T-helper 2 cell treated with Interferon-gamma antibody and Interleukin-4, amounts not matched to agents 5 μg/mL and 100 μg/mL, for 36 hours (primary cell): ENCODE results near the gene NBEAL1.
"Not testable (repeated sequence)": the region's sequence is repeated elsewhere in the genome, so short reads cannot be mapped to it uniquely, and the experiment has no call there.

ENCODE experiments used
- DNase-seq: peaks from one replicate; pipeline ENCODE4 v3.0.0; 2021; ENCODE audit warnings: low spot score
- H3K27ac Mint-ChIP-seq: one replicate; pipeline ENCODE4 v1.8.0; 2021; ENCODE audit warnings: mild to moderate bottlenecking, mixed read lengths
- H3K27me3 Mint-ChIP-seq: one replicate; pipeline ENCODE4 v1.8.0; 2021; ENCODE audit warnings: low read depth, mixed read lengths
- H3K36me3 Mint-ChIP-seq: one replicate; pipeline ENCODE4 v1.8.0; 2021; ENCODE audit warnings: low read depth, mixed read lengths
- H3K4me1 Mint-ChIP-seq: one replicate; pipeline ENCODE4 v1.8.0; 2021; ENCODE audit warnings: low read depth, mixed read lengths
- H3K4me3 Mint-ChIP-seq: one replicate; pipeline ENCODE4 v1.8.0; 2022; ENCODE audit warnings: mild to moderate bottlenecking, moderate library complexity, mixed read lengths
- H3K9me3 Mint-ChIP-seq: one replicate; pipeline ENCODE4 v1.8.0; 2021; ENCODE audit warnings: mixed read lengths

Gene NBEAL1

GRCh38 chr2:203014456-203015199, at the start of gene NBEAL1:
TSS of gene NBEAL1 (plus strand) at chr2:203014875. CDS start at chr2:203016385, 1,510 bp downstream.
- Mint-ChIP-seq H3K9me3 (no peaks in the 10 kb centered on the region), H3K36me3 (peaks cover 5% of the 10 kb centered on the region), H3K4me3 (peak within 1 kb of the TSS; percentile 96), H3K27me3 (peaks cover 11% of the 10 kb centered on the region), H3K4me1 (peaks cover 35% of the 10 kb centered on the region), H3K27ac (peak within 1 kb of the TSS; percentile 92)
- peak; percentile 99 for DNase-seq

GRCh38 chr2:202965810-202966460, 48.7 kb upstream of the NBEAL1 start:
- no peaks in the 10 kb centered on the region for H3K9me3 Mint-ChIP-seq
- H3K4me1 Mint-ChIP-seq = peaks cover 9% of the 10 kb centered on the region
- H3K27me3 Mint-ChIP-seq = no peaks in the 10 kb centered on the region
- DNase-seq = peak; percentile 32
- no peak overlapping the region for H3K27ac Mint-ChIP-seq
- H3K4me3 Mint-ChIP-seq = no peak overlapping the region
- peaks cover 3% of the 10 kb centered on the region for H3K36me3 Mint-ChIP-seq

DNA sequence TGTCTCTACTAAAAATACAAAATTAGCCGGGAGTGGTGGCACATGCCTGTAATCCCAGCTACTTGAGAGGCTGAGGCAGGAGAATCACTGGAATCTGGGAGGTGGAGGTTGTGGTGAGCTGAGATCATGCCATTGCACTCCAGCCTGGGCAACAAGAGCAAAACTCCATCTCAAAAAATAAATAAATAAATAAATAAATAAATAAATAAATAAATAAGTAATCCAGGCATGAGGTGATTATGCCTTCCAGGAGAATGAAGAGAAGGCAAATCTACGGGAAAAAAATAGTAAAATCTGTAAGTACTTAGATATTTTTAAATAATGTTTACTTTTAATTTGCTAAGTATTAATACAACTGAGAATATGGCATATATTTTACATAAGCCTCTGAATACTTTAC, 45.3 kb upstream of the NBEAL1 start:
- not testable (repeated sequence) for H3K27me3 Mint-ChIP-seq, DNase-seq, H3K4me3 Mint-ChIP-seq, H3K4me1 Mint-ChIP-seq, H3K27ac Mint-ChIP-seq, H3K9me3 Mint-ChIP-seq, H3K36me3 Mint-ChIP-seq

DNA sequence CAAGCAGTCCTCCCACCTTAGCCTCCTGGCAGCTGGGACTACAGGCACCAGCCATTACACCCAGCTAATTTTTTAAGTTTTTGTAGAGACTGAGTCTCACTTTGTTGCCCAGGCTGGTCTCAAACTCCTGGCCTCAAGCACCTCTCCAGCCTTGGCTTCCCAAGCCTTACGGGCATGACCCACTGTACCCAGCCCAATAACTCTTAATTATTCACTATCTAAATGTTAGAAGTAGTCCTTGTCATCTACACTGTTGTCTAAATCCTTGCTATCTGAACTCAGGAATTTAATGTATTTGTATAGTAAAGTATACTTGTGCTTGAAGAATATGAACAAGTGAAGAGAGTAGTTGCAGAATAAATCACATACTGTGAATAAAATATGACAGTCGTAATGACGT, 37.9 kb upstream of the NBEAL1 start:
- Mint-ChIP-seq H3K27ac (no peak overlapping the region), H3K9me3 (no peaks in the 10 kb centered on the region), H3K27me3 (no peaks in the 10 kb centered on the region), H3K4me3 (no peak overlapping the region), H3K36me3 (peaks cover 3% of the 10 kb centered on the region), H3K4me1 (no peaks in the 10 kb centered on the region)
- DNase-seq = no peak

GRCh38 chr2:202982779-202983491, 31.7 kb upstream of the NBEAL1 start:
- Mint-ChIP-seq H3K4me3 (no peak overlapping the region), H3K27me3 (no peaks in the 10 kb centered on the region), H3K9me3 (no peaks in the 10 kb centered on the region), H3K36me3 (peaks cover 6% of the 10 kb centered on the region), H3K27ac (no peak overlapping the region), H3K4me1 (no peaks in the 10 kb centered on the region)
- DNase-seq = no peak

GRCh38 chr2:202989749-202990148, 24.9 kb upstream of the NBEAL1 start:
- H3K4me3 Mint-ChIP-seq = no peak overlapping the region
- peaks cover 6% of the 10 kb centered on the region for H3K4me1 Mint-ChIP-seq
- no peak overlapping the region for H3K27ac Mint-ChIP-seq
- no peaks in the 10 kb centered on the region for H3K27me3 Mint-ChIP-seq
- no peak for DNase-seq
- no peaks in the 10 kb centered on the region for H3K36me3 Mint-ChIP-seq
- H3K9me3 Mint-ChIP-seq = no peaks in the 10 kb centered on the region

GRCh38 chr2:202990501-202990900, 24.2 kb upstream of the NBEAL1 start:
- Mint-ChIP-seq H3K36me3 (no peaks in the 10 kb centered on the region), H3K27me3 (peaks cover 4% of the 10 kb centered on the region), H3K9me3 (no peaks in the 10 kb centered on the region), H3K4me3 (no peak overlapping the region), H3K27ac (no peak overlapping the region), H3K4me1 (peaks cover 6% of the 10 kb centered on the region)
- no peak for DNase-seq

DNA sequence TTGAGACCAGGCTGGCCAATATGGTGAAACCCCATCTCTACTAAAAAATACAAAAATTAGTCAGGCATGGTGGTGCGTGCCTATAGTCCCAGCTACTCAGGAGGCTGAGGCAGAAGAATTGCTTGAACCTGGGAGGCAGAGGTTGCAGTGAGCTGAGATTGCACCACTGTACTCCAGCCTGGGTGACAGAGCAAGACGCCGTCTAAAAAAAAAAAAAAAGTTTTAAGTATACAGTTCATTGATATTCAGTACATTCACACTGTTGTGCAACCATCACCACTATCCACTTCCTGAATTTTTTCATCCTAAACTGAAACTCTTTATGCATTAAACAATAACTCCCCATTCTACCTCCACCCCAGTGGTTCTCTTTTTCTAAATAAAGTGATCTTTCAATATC, 17.6 kb upstream of the NBEAL1 start:
- not testable (repeated sequence) for DNase-seq, H3K36me3 Mint-ChIP-seq, H3K4me3 Mint-ChIP-seq, H3K9me3 Mint-ChIP-seq, H3K27ac Mint-ChIP-seq, H3K4me1 Mint-ChIP-seq, H3K27me3 Mint-ChIP-seq

DNA sequence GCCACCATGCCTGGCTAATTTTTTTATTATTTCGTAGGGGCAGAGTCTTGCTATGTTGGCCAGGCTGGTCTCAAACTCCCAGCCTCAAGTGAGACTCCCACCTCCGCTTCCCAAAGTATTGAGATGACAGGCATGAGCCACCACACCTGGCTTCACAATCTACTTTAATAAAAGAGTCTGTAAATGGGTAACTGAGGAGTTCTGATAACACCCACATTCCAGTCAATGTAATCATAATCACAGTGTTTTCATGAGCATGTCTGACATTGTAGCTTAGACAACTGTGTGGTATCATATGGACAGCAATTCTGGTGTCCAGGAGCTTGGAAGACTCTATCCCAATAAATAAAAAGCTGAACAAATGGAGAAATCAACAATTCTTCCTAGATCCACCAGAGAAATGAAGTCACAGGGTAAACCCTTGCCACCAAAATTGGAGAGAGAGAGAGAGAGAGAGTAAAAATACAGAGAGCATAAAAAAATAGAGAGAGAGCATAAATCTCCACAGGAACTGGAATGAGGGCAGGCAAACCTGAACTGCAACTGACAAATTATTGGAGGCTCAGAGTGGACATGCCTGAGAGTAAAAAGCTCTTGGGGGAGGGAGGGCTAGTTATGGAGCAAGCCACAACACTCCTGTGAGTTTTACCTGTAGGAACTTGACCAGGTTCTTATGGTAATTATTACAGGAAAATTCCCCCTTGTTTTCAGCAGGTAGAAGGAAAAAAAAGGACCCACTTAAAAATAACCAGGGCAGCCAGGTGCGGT, 12.4 kb upstream of the NBEAL1 start:
- H3K4me1 Mint-ChIP-seq = no peaks in the 10 kb centered on the region
- no peaks in the 10 kb centered on the region for H3K9me3 Mint-ChIP-seq
- H3K27ac Mint-ChIP-seq = no peak overlapping the region
- no peaks in the 10 kb centered on the region for H3K36me3 Mint-ChIP-seq
- H3K27me3 Mint-ChIP-seq = peaks cover 10% of the 10 kb centered on the region
- H3K4me3 Mint-ChIP-seq = no peak overlapping the region
- no peak for DNase-seq

- peaks cover 10% of the 10 kb centered on the region for H3K27me3 Mint-ChIP-seq
- no peaks in the 10 kb centered on the region for H3K36me3 Mint-ChIP-seq
- no peak overlapping the region for H3K4me3 Mint-ChIP-seq
- H3K27ac Mint-ChIP-seq = no peak overlapping the region
- H3K4me1 Mint-ChIP-seq = no peaks in the 10 kb centered on the region
- no peaks in the 10 kb centered on the region for H3K9me3 Mint-ChIP-seq
- DNase-seq = no peak
These were observed 11.0 kb upstream of the NBEAL1 start for GRCh38 chr2:203003716-203004115.

DNA sequence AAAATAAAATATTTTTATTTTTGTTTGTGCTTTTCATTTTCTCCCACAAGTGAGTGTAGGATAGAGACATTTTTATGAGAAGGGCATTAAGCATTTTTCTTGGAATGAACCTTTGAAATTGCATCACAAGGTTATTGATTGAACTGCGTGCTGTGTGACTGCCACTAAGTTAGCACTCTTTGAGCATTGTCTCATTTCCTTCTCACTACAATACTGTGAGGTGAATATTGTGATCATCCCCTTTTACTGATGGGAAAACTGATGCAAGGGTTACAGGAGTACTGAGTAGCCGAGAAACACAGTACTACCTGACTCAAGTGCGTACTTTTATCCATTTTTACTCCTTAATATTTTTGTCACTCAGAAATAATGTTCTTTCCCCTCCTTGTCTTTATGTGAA, 2.0 kb downstream of the NBEAL1 start:
- no peak for DNase-seq
- Mint-ChIP-seq H3K4me1 (peaks cover 35% of the 10 kb centered on the region), H3K4me3 (peak overlapping the region; percentile 41), H3K36me3 (peaks cover 5% of the 10 kb centered on the region), H3K27me3 (no peaks in the 10 kb centered on the region), H3K27ac (no peak overlapping the region), H3K9me3 (no peaks in the 10 kb centered on the region)

DNA sequence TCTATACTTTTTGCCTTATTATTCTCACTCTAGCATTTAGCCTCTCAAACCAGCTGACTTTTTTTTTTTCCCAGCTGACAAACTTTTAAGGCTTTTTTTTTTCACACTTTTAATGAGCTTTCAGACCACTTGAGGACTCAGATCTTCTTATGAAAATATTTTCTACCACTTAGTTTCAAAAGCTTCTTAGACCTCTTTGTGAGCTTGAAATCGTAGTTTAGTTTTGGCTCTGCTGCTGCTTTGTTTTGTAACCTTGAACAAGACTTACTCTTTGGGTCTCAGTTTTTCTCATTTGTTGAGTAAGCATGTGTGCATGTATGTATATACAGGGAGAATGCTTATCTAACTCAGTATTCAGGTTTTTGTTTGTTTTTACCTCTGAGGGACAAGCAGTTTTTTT, 3.5 kb downstream of the NBEAL1 start:
- Mint-ChIP-seq H3K27ac (peak overlapping the region; percentile 7), H3K4me3 (peak overlapping the region; percentile 50), H3K27me3 (no peaks in the 10 kb centered on the region), H3K4me1 (peaks cover 35% of the 10 kb centered on the region), H3K9me3 (no peaks in the 10 kb centered on the region), H3K36me3 (peaks cover 5% of the 10 kb centered on the region)
- DNase-seq = no peak

DNA sequence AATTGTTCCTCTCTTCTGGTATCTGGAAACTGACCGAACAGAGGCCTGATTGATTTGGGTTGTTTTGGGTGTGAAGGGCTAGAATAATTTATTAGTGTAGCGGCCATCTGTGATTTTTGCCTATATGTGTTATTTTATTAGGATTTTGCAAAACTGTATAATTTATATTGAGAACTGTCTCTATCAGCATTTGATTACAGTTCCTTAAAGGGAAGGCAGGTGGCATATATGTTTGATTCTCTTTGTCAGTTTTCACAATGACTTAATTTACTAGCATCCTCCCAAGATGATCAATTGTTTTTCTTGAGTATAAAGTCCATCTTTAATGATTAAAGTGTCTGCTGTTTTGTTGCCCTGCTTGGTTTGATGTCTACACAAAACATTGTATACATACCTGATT, 4.5 kb downstream of the NBEAL1 start:
- no peaks in the 10 kb centered on the region for H3K9me3 Mint-ChIP-seq
- DNase-seq = no peak

DNA sequence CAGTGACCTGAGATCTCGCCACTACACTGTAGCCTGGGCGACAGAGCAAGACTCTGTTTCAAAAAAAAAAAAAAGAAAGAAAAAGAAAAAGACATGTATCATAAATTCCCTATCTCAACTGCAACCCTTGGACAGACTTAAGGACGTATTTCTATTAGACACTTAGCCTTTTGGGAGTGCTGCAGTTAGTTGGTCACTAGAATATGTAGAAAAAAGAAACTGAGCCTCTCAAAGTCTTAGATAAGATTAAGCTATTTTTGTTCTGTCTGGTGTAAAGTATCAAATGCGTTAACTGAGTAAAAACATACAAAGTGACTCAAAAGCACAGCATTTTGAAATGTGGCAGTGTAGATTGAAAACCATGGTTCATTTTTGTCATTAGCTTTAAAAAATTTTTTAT, 7.3 kb downstream of the NBEAL1 start:
- Mint-ChIP-seq H3K4me3 (no peak overlapping the region), H3K36me3 (peaks cover 3% of the 10 kb centered on the region), H3K27me3 (no peaks in the 10 kb centered on the region), H3K4me1 (peaks cover 19% of the 10 kb centered on the region), H3K27ac (no peak overlapping the region), H3K9me3 (no peaks in the 10 kb centered on the region)
- DNase-seq = no peak

More for the DNA sequence above, 4.5 kb downstream of the NBEAL1 start:
- Mint-ChIP-seq H3K27me3 (no peaks in the 10 kb centered on the region), H3K4me1 (peaks cover 30% of the 10 kb centered on the region), H3K27ac (no peak overlapping the region), H3K36me3 (peaks cover 5% of the 10 kb centered on the region), H3K4me3 (peak overlapping the region; percentile 7)
